Activated CD8-positive, alpha-beta memory T cell treated with anti-CD3 and anti-CD28 coated beads, Interleukin-2, amount 50 U/mL, for 48 hours (primary cell): ENCODE data around the gene CDH13.

ENCODE experiments used
- DNase-seq: peaks from one replicate; pipeline ENCODE4 v3.0.0-alpha.2; 2020

Gene CDH13

DNA sequence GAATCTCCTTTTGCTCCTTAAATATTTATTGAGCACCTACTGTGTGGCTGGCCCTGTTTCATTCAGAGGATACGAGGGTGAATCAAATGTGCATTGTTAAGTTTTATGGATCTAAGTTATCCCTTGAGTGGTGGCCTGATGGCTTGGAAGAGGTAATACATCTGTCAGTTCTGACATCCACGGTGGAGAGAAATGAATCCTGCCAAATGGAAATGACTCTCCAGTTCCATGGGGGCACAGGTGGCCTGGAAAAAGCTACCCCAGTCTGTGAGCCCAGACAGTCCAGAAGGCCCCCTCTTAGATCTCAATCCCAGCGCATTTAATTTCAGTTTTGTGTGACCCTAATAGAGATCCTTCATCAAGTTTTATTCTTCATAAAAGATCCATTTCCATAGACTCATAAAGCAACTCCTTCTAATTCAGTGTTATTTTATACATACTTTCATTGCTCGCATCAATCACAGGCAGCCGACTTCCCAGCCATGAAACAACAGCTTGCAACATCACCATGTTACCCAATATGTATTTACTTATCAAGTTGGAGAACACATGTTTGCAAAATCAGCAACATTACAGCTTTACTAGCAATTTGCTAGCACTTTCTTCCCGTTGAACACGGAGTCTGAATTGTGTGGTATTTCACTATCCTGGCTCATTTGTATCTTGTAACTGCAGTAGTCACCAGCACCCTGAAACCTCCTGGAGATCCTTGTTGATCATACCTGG lies 846.2 kb downstream of the CDH13 start:
- no peak for DNase-seq

- DNase-seq = no peak
Measured at GRCh38 chr16:83473926-83474650, 847.3 kb downstream of the CDH13 start.

DNA sequence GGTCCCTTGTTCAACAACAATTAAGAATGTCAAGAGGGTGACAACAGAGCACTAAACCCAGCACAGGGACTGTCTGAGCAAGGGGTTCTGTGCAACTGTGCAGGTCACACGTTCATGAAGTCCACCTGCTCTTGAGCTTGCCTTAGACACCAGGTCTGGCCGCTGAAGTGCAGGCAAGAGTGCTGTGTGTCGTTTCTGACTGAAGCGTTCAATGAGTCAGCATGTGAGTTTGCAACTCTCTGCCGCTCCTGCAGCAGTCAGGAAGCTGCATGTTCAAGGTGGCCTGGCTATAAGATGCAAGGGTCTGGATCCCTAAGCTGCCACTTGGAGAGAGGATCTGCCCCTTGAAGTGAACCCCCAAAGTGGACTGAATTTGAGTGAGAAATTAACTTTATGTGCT lies 848.3 kb downstream of the CDH13 start:
- DNase-seq = no peak

GRCh38 chr16:83481589-83481988 lies 854.8 kb downstream of the CDH13 start:
- no peak for DNase-seq

- DNase-seq = no peak
Measured at GRCh38 chr16:83482545-83483162, 855.9 kb downstream of the CDH13 start.

GRCh38 chr16:83490073-83490472 lies 863.3 kb downstream of the CDH13 start:
- no peak for DNase-seq

DNA sequence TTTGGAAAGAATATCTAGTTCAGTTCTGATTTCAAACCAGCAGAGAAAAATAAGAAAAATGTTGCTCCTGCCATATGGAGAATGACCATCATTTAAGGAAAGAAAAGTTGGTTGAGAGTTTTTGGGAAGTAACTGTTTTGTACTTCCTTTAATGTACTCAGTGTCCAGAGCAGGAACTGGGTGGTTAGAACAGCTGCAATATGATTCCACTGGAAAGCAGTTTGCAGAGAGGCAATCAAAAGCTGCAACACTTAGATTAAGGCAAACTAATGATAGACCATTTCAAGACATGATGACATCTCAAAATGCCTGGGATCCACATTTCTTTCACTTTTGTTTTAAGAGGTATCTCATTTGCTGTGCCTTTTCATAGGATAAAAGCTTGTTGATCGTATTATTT lies 867.7 kb downstream of the CDH13 start:
- no peak for DNase-seq

DNA sequence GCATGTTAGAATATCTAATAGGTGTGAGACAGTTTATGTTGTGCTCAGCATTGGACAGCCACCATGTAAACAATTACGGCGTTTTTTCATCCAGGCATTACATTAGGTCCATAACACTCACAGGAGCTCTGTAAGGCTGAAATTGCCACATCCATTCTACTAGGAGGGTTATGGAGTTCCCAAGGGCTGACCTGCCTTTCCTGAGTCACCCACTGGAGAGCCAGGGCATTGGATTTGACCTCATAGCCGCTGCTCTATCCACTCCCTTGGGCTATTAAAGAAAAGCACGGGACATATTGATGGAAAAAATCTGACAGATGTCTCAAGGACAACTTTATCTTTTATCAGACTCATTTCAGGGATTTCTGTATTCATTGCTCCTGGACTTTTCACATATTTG lies 874.7 kb downstream of the CDH13 start:
- no peak for DNase-seq

DNA sequence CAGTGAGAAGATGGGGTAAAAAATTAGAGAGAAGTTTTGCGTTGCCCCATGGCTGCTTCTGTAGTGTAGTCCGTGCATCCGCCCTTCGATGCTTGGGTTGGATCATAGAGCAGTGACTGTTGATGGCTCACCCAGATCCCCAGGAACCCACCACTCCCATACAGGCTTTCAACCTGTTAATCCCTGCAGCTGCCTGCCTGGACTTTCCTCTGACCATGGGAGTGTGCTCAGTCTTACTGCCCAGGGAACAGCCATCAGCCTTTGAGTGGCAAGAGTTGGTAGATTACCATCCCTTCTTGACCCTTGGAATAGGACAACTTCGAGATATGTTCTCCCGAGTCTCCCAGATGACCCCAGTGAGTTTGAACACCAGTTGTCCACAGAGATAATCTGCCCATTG lies 881.5 kb downstream of the CDH13 start:
- DNase-seq = no peak

DNA sequence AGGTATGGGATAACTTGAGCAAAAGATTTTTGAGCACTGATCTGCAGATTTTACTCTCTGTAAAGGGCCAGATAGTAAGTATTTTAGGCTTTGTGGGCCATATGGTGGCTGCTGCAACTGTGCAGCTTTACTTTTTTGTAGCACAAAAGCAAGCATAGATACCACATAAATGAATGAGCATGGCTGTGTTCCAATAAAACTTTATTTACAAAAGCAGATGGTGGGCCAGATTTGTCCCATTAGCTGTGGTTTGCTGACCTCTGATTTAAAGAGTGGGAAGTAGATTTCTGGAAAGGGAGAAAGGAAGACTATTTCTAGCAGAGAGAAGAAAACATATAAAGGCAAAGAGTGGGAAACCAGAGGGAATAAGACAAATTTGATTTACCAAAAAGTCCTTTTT lies 882.5 kb downstream of the CDH13 start:
- no peak for DNase-seq

DNA sequence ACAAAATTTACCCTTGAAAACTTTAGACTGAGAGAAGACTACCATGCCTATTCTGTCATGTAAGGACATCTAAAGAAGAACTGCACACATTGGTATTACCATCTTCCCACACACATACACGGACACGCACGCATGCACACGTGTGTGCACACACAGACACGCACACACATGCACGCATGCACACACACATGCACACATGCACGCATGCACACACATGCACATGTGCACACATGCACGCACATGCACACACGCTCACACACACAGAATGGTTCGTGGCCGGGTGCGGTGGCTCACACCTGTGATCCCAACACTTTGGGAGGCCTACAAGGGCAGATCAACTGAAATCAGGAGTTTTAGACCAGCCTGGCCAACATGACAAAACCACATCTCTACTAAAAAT lies 884.1 kb downstream of the CDH13 start:
- no peak for DNase-seq

- DNase-seq = no peak
Measured at GRCh38 chr16:83513008-83513755, 886.4 kb downstream of the CDH13 start.

DNA sequence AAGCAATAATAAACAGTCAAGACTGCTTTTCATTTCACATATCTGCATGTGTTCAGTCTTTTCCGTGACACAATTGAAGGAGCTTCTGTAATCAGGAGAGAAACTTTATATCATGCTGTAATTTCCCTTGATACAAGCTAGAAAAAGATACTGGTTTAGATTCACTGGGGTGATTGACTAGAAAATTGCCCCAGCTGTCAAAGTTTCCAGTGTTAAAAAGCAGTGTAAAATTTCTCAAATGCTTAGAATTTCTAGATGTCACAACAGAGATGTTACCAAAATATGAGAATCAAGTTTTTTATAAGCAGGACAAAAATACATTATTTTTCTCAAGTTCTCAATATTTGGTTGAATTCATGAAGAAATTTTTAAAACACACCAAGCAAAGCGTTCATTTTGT lies 888.6 kb downstream of the CDH13 start:
- DNase-seq = no peak

DNA sequence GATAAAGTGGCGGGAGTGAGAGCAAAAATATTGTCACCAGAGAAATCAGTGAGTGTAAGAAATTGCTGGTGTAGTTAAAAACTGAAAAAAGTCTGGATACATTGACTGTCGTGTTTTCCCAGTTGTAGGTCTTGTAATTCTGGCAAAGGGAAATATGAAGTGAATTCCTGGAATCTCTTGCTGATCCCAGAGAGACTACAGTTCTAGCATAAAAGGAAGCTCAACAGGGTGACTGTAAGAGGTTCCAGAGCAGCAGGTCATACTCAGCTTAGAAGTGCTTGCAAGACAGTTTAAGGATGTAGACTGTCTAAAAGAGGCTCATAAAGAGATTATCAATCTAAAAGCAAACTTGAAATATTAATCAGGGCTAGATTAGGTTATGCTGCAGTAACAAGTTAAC lies 890.2 kb downstream of the CDH13 start:
- DNase-seq = no peak

DNA sequence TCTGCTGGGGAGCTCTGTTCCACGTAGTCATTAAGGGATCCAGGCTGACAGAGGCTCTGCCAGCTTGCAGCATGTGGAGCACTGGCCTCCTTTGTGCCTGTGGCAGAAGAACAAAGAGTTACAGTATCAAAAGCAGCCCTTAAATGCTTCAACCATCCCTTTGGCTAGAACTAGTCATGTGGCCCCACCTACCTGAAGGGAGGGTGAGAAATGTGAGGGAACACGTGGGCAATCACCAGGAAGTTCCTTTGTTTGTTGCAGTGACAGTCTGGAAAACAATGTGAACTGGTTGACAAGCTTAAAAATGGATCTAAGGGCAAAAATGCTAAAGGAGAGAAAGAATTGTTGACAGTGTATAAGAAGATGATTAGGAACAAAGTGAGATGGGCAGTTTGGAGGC lies 890.6 kb downstream of the CDH13 start:
- no peak for DNase-seq

GRCh38 chr16:83520596-83520995 lies 893.8 kb downstream of the CDH13 start:
- DNase-seq = no peak

DNA sequence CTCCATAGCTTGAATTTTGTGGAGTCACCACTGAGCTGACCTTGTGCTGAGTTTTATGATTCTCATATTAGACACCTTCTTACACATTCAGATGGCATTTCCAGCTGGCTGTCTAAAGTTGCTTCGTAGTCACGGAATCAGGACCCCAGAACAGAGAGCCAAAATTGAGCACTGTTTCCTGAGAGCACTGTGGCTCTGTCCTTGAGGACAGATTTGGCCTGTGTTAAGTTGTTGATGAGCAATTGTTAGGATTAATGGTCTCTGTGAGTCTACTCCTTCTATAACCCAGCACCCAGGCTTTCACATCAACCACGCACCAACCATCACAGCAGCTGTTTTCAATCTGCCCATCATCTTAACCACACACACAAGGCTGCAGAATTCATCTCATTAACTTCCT lies 903.5 kb downstream of the CDH13 start:
- no peak for DNase-seq

DNA sequence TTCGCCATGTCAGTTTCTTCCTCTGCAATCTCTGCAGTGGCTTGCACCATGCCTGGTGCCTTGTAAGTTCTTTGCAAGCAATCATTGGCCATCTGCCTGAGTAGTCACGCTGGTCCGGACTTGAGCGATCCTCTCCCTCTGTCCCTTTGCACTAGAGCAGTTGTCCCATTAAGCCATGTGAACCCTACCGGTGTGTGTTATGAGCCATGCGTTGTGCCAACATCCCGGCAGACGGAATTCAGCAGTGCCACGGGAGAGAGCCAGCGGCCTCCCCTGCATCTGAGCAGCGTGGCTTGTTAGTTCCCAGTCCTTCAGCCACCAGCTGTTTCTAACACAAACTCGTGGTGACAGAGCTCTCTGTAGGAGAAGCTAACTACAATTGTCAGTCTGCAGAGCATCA lies 905.9 kb downstream of the CDH13 start:
- DNase-seq = no peak

GRCh38 chr16:83533193-83533592 lies 906.4 kb downstream of the CDH13 start:
- no peak for DNase-seq

- DNase-seq = no peak
Measured at GRCh38 chr16:83538707-83539106, 911.9 kb downstream of the CDH13 start.

DNA sequence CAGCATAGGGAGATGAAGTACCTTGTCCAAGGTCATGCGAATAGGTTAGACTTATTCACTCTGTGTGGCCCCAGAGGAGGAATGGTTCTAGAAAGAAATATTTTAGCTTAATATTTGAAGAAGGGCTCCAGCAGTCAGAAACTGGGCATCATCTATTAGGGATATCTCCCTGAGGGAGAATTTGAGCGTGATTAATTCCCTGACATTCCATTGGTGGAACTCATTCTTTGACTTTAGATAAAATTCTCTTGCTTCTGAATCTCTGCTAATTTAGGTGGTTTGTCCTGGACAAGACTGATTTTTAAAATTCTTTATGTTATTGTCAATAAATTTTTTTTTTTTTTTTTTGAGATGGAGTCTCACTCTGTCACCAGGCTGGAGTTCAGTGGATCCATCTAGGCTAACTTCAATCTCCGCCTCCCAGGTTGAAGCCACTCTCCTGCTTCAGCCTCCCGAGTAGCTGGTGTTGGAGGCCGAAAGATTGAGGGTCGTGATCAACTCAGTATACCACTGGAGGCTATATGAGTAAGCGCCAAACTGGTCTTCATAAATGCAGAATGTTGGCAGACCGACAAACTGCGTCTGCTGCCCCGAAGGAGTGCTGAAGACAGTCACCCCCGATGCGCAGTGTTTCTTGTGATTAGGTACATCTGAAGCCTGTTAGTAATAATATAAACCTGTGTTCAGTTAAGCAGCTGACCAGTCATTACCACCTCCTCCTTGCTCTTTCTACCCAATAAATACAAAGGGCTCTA lies 913.1 kb downstream of the CDH13 start:
- DNase-seq = no peak

DNA sequence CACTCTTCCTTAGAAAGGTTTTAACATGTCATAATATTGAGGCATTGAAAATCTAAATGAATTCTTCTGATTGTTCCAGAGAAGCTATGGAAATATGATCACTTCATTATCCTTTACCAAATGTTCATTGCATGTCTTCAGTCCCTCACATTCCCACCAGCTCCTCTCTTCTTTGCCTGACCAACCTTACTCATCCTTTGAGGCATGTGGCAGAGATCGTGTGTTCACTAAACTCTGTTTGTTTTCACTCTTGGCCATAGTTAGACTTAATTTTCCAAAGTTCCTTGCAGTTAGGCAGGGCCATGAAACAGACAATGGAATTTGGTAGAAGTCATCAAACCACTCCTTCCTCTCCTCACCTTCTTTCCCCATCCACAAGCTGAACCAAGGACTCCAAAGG lies 914.5 kb downstream of the CDH13 start:
- DNase-seq = no peak

DNA sequence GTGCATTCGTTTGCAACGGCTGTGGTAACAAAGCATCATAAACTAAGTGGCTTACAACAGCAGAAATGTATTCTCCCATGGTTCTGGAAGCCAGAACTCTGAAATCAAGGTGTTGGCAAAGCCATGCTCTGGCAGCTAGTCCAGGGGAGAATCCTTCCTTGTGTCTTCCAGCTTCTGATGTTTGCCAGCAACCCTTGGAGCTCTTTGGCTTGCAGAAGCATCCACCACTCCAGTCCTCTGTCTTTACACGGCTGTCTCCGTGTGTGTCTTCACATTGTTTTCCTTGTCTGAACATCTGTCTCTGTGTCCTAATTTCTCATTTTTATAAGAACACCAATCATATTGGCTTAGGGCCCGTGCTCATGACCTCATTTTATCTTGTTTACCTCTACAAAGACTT lies 915.7 kb downstream of the CDH13 start:
- DNase-seq = no peak
